ENCODE results near the gene DUSP16. TPM values are rescaled to one million over a fixed set of nuclear protein-coding genes. Genes with fewer than 3 reads are reported as not detected.

The DUSP16 gene
- total and polyA plus RNA-seq, 4 experiments from 2014 or later: 16.8 to 125 (median 72.5) TPM

DNA sequence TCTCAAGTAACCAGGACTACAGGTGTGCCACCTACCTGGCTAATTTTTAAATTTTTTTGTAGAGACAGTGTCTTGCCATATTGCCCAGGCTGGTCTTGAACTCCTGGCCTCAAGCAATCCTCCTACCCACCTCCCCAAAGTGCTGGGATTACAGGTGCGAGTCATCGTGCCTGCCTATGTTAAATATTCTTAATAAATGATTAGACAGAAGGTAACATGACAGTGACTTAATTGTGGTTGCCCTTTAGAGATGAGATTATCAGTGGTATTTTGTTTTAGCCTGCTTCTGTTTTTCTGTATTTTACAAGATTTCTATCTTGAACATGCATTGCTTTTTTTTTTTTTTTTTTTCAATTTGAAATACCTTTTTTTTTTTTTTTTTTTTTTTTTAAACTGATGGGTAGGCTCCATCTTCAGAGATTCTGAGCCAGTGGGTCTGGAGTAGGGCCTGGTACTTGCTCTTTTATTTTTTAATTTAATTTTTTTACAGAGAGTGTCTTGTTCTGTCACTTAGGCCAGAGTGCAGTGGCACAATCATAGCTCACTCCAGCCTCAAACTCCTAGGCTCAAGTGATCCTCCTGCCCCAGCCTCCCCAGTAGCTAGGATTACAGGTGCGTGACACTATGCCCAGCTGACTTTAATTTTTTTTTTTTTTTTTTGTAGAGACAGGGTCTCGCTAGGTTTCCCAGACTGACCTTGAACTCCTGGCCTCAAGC lies 117.3 kb downstream of the DUSP16 start:
- no peaks in the 10 kb centered on the region for H3K27me3 ChIP-seq (ENCODE audit: insufficient read depth, low read length)
- CTCF ChIA-PET (ENCODE audit: partially characterized antibody): interaction anchor here (0.8 to 2.7 kb wide), 4 partner anchors 10 to 28 kb away, joined by 3 to 12 read pairs (median 7); no protein-coding TSS in a partner anchor
- Mint-ChIP-seq H3K4me3 (peak overlapping the region in 1 of 8 donors; percentile 21), H3K27me3 (no peaks in the 10 kb centered on the region), H3K4me1 (peaks cover 56 to 84% (median 71%) of the 10 kb centered on the region in 4 donors), H3K9me3 (peaks cover 0 to 2% (median 0%) of the 10 kb centered on the region in 8 donors), H3K27ac (peak overlapping the region; percentile 81 to 99 (median 95)), H3K36me3 (peaks cover 6 to 17% of the 10 kb centered on the region in 2 donors)
- POLR2A ChIA-PET (ENCODE audit: partially characterized antibody): interaction anchor here (1.2 to 14.9 kb wide), 9 partner anchors 9 to 68 kb away, joined by 3 to 252 read pairs (median 5); no protein-coding TSS in a partner anchor
- no peaks in the 10 kb centered on the region for H3K36me3 ChIP-seq (ENCODE audit: insufficient read depth, low read length)
- peaks cover 73% of the 10 kb centered on the region for H3K4me1 ChIP-seq (ENCODE audit: insufficient read depth, low read length)
- peak overlapping the region; percentile 34 for H3K27ac ChIP-seq (ENCODE audit: low read depth, low read length)
- intact Hi-C loops (cut with micrococcal nuclease): no loop called here
- H3K9me3 ChIP-seq (ENCODE audit: control insufficient read depth in 1 of 2, low read length in 2 of 2): no peaks in the 10 kb centered on the region
- peak in 4 of 5 donors; percentile 33 to 57 (median 48) for DNase-seq
- no peak overlapping the region for H3K4me3 ChIP-seq (ENCODE audit: low read length in 2 of 2)

- Histone ChIP-seq H3K4me3 (ENCODE audit: low read length in 2 of 2) (no peak overlapping the region), H3K27ac (ENCODE audit: low read depth, low read length) (peak overlapping the region; percentile 65), H3K36me3 (ENCODE audit: insufficient read depth, low read length) (no peaks in the 10 kb centered on the region), H3K9me3 (ENCODE audit: control insufficient read depth in 1 of 2, low read length in 2 of 2) (no peaks in the 10 kb centered on the region), H3K4me1 (ENCODE audit: insufficient read depth, low read length) (peaks cover 90% of the 10 kb centered on the region), H3K27me3 (ENCODE audit: insufficient read depth, low read length) (no peaks in the 10 kb centered on the region)
- intact Hi-C loops (cut with micrococcal nuclease): loop anchor here (2.0 to 5.0 kb wide), 3 partner anchors 41 to 117 kb away; no protein-coding TSS in a partner anchor
- Mint-ChIP-seq H3K27ac (peak overlapping the region; percentile 90 to 99 (median 98)), H3K36me3 (peaks cover 7 to 8% of the 10 kb centered on the region in 2 donors), H3K4me3 (peak overlapping the region in 5 of 8 donors; percentile 13 to 85 (median 34)), H3K9me3 (peaks cover 0 to 2% (median 0%) of the 10 kb centered on the region in 8 donors), H3K27me3 (no peaks in the 10 kb centered on the region), H3K4me1 (peaks cover 62 to 89% (median 76%) of the 10 kb centered on the region in 4 donors)
- CTCF ChIA-PET (ENCODE audit: partially characterized antibody): interaction anchor here (0.6 to 8.5 kb wide), 6 partner anchors 12 to 67 kb away, joined by 3 to 63 read pairs (median 12); no protein-coding TSS in a partner anchor
- DNase-seq: no peak
- POLR2A ChIA-PET (ENCODE audit: partially characterized antibody): interaction anchor here (0.7 to 14.9 kb wide), 11 partner anchors 10 to 294 kb away, joined by 3 to 252 read pairs (median 31); no protein-coding TSS in a partner anchor
Measured at GRCh38 chr12:12443431-12443878, 119.2 kb downstream of the DUSP16 start.

DNA sequence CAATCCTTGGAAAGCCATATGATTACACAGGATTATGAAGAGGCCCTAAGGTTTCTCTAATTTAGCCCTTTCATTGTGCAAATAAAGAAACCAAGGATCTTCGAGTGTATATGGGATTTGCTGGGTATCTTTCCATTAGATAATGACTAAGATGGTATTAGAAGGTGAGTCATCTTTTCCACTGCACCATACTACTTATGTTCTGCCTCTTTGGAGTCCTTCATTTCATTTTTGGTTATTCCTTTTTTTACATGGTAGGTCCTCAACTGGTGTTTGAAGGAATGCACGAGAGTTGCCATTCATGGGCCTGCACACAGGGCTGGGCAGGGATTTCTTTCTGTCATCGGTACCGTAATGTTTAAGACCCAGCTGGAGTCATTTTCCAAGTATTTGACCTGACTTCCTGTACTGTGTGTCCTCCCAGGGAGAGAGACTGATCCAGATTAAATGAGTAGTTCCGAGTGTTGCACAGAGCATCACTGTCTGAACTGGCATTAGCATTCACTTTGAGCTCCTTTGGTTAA lies 120.1 kb downstream of the DUSP16 start:
- peak overlapping the region in 6 of 8 donors; percentile 8 to 85 (median 70) for H3K4me3 Mint-ChIP-seq
- H3K27ac Mint-ChIP-seq: peak overlapping the region; percentile 90 to 99 (median 98)
- H3K27me3 Mint-ChIP-seq: no peaks in the 10 kb centered on the region
- peaks cover 7 to 8% of the 10 kb centered on the region in 2 donors for H3K36me3 Mint-ChIP-seq
- Histone ChIP-seq H3K4me1 (ENCODE audit: insufficient read depth, low read length) (peaks cover 95% of the 10 kb centered on the region), H3K4me3 (ENCODE audit: low read length in 2 of 2) (no peak overlapping the region), H3K9me3 (ENCODE audit: control insufficient read depth in 1 of 2, low read length in 2 of 2) (no peaks in the 10 kb centered on the region), H3K27ac (ENCODE audit: low read depth, low read length) (peak overlapping the region; percentile 65), H3K36me3 (ENCODE audit: insufficient read depth, low read length) (no peaks in the 10 kb centered on the region), H3K27me3 (ENCODE audit: insufficient read depth, low read length) (no peaks in the 10 kb centered on the region)
- peaks cover 68 to 93% (median 80%) of the 10 kb centered on the region in 4 donors for H3K4me1 Mint-ChIP-seq
- peaks cover 0 to 2% (median 0%) of the 10 kb centered on the region in 8 donors for H3K9me3 Mint-ChIP-seq
- intact Hi-C loops (cut with micrococcal nuclease): loop anchor here (1.0 to 5.0 kb wide), 7 partner anchors 14 to 118 kb away; no protein-coding TSS in a partner anchor
- ChIA-PET CTCF (ENCODE audit: partially characterized antibody) (interaction anchor here (0.6 to 8.5 kb wide), 10 partner anchors 9 to 213 kb away, joined by 3 to 63 read pairs (median 8); no protein-coding TSS in a partner anchor), POLR2A (ENCODE audit: partially characterized antibody) (interaction anchor here (0.7 to 14.9 kb wide), 36 partner anchors 9 to 295 kb away, joined by 3 to 252 read pairs (median 5); partner anchors contain the start of genes BORCS5, CREBL2 and DUSP16)
- no peak for DNase-seq

GRCh38 chr12:12441843-12442461 lies 120.7 kb downstream of the DUSP16 start:
- Mint-ChIP-seq H3K4me3 (peak overlapping the region; percentile 59 to 85 (median 70)), H3K9me3 (peaks cover 0 to 4% (median 2%) of the 10 kb centered on the region in 8 donors), H3K27ac (peak overlapping the region; percentile 90 to 99 (median 98)), H3K4me1 (peaks cover 65 to 93% (median 80%) of the 10 kb centered on the region in 4 donors), H3K36me3 (peaks cover 10 to 12% of the 10 kb centered on the region in 2 donors), H3K27me3 (no peaks in the 10 kb centered on the region)
- DNase-seq: peak; percentile 82 to 89 (median 85)
- Histone ChIP-seq H3K4me1 (ENCODE audit: insufficient read depth, low read length) (peaks cover 92% of the 10 kb centered on the region), H3K27ac (ENCODE audit: low read depth, low read length) (peak overlapping the region; percentile 65), H3K27me3 (ENCODE audit: insufficient read depth, low read length) (no peaks in the 10 kb centered on the region), H3K4me3 (ENCODE audit: low read length in 2 of 2) (peak overlapping the region in 1 of 2 donors; percentile 8), H3K36me3 (ENCODE audit: insufficient read depth, low read length) (no peaks in the 10 kb centered on the region), H3K9me3 (ENCODE audit: control insufficient read depth in 1 of 2, low read length in 2 of 2) (no peaks in the 10 kb centered on the region)
- intact Hi-C loops (cut with micrococcal nuclease): loop anchor here (1.0 to 5.0 kb wide), 7 partner anchors 14 to 119 kb away; no protein-coding TSS in a partner anchor
- ChIA-PET POLR2A (ENCODE audit: partially characterized antibody) (interaction anchor here (0.6 to 14.9 kb wide), 40 partner anchors 8 to 295 kb away, joined by 3 to 252 read pairs (median 5); partner anchors contain the start of genes BORCS5, CREBL2 and DUSP16), CTCF (ENCODE audit: partially characterized antibody) (interaction anchor here (0.9 to 8.5 kb wide), 12 partner anchors 8 to 214 kb away, joined by 3 to 63 read pairs (median 6); partner anchors contain the start of gene DUSP16)

GRCh38 chr12:12441429-12441807 lies 121.2 kb downstream of the DUSP16 start:
- peaks cover 61 to 89% (median 76%) of the 10 kb centered on the region in 4 donors for H3K4me1 Mint-ChIP-seq
- peak overlapping the region in 1 of 2 donors; percentile 8 for H3K4me3 ChIP-seq (ENCODE audit: low read length in 2 of 2)
- no peaks in the 10 kb centered on the region for H3K27me3 Mint-ChIP-seq
- no peak for DNase-seq
- no peaks in the 10 kb centered on the region for H3K27me3 ChIP-seq (ENCODE audit: insufficient read depth, low read length)
- ChIA-PET POLR2A (ENCODE audit: partially characterized antibody) (interaction anchor here (0.6 to 14.9 kb wide), 37 partner anchors 8 to 1929 kb away, joined by 3 to 252 read pairs (median 5); partner anchors contain the start of genes BORCS5, CREBL2 and DUSP16), CTCF (ENCODE audit: partially characterized antibody) (interaction anchor here (0.9 to 8.5 kb wide), 11 partner anchors 8 to 214 kb away, joined by 3 to 63 read pairs (median 7); partner anchors contain the start of gene DUSP16)
- peak overlapping the region; percentile 59 to 85 (median 70) for H3K4me3 Mint-ChIP-seq
- H3K36me3 ChIP-seq (ENCODE audit: insufficient read depth, low read length): no peaks in the 10 kb centered on the region
- peaks cover 12 to 15% of the 10 kb centered on the region in 2 donors for H3K36me3 Mint-ChIP-seq
- peaks cover 0 to 4% (median 2%) of the 10 kb centered on the region in 8 donors for H3K9me3 Mint-ChIP-seq
- H3K27ac Mint-ChIP-seq: peak overlapping the region; percentile 90 to 99 (median 98)
- intact Hi-C loops (cut with micrococcal nuclease): loop anchor here (5.0 kb wide), 1 partner anchor 39 kb away; no protein-coding TSS in a partner anchor
- H3K9me3 ChIP-seq (ENCODE audit: control insufficient read depth in 1 of 2, low read length in 2 of 2): no peaks in the 10 kb centered on the region
- peak overlapping the region; percentile 65 for H3K27ac ChIP-seq (ENCODE audit: low read depth, low read length)
- H3K4me1 ChIP-seq (ENCODE audit: insufficient read depth, low read length): peaks cover 87% of the 10 kb centered on the region

GRCh38 chr12:12440784-12441428 lies 121.8 kb downstream of the DUSP16 start:
- no peaks in the 10 kb centered on the region for H3K36me3 ChIP-seq (ENCODE audit: insufficient read depth, low read length)
- intact Hi-C loops (cut with micrococcal nuclease): loop anchor here (5.0 kb wide), 1 partner anchor 39 kb away; no protein-coding TSS in a partner anchor
- Mint-ChIP-seq H3K27me3 (no peaks in the 10 kb centered on the region), H3K27ac (peak overlapping the region; percentile 90 to 99 (median 98)), H3K4me1 (peaks cover 60 to 89% (median 74%) of the 10 kb centered on the region in 4 donors), H3K4me3 (peak overlapping the region; percentile 59 to 85 (median 72)), H3K36me3 (peaks cover 17 to 20% of the 10 kb centered on the region in 2 donors), H3K9me3 (peaks cover 0 to 4% (median 2%) of the 10 kb centered on the region in 8 donors)
- H3K4me3 ChIP-seq (ENCODE audit: low read length in 2 of 2): peak overlapping the region in 1 of 2 donors; percentile 8
- ChIA-PET POLR2A (ENCODE audit: partially characterized antibody) (interaction anchor here (0.6 to 14.9 kb wide), 24 partner anchors 11 to 1929 kb away, joined by 3 to 252 read pairs (median 10); partner anchors contain the start of gene BORCS5), CTCF (ENCODE audit: partially characterized antibody) (interaction anchor here (0.9 to 8.5 kb wide), 13 partner anchors 7 to 215 kb away, joined by 3 to 63 read pairs (median 5); no protein-coding TSS in a partner anchor)
- peaks cover 83% of the 10 kb centered on the region for H3K4me1 ChIP-seq (ENCODE audit: insufficient read depth, low read length)
- no peaks in the 10 kb centered on the region for H3K9me3 ChIP-seq (ENCODE audit: control insufficient read depth in 1 of 2, low read length in 2 of 2)
- no peak for DNase-seq
- H3K27ac ChIP-seq (ENCODE audit: low read depth, low read length): peak overlapping the region; percentile 65
- H3K27me3 ChIP-seq (ENCODE audit: insufficient read depth, low read length): no peaks in the 10 kb centered on the region
